ENCODE results near the gene SMYD3. TPM values are rescaled to one million over a fixed set of nuclear protein-coding genes. Genes with fewer than 3 reads are reported as not detected.

The SMYD3 gene
- total and polyA plus RNA-seq, 10 of the 15 experiments (the other 5 are each of a cell fraction or from before 2014, with no cell fraction given) = 18.3 to 54.0 (median 24.8) TPM

GRCh38 chr1:245788886-245789285 lies 718.2 kb downstream of the SMYD3 start:
- Histone ChIP-seq H3K4me1 (ENCODE audit: control insufficient read depth, insufficient read depth, low read length) (no peaks in the 10 kb centered on the region), H3K27me3 (replicated peaks in 1 of 2; ENCODE audit: control insufficient read depth in 2 of 2, insufficient read depth in 2 of 2, low read length in 1 of 2) (no peaks in the 10 kb centered on the region), H3K79me2 (ENCODE audit: control insufficient read depth, insufficient read depth, low read length) (no peaks in the 10 kb centered on the region), H3K27ac (ENCODE audit: control insufficient read depth, insufficient read depth) (no peak overlapping the region), H4K20me1 (ENCODE audit: control insufficient read depth, insufficient read depth) (no peaks in the 10 kb centered on the region), H3K9ac (ENCODE audit: control insufficient read depth, insufficient read depth, low read length) (no peak overlapping the region), H3K4me3 (no peak overlapping the region), H3K4me2 (ENCODE audit: control insufficient read depth, insufficient read depth) (no peak overlapping the region), H2AFZ (ENCODE audit: control insufficient read depth, low read depth, low read length) (no peak overlapping the region), H3K36me3 (ENCODE audit: control insufficient read depth in 2 of 2, insufficient read depth in 2 of 2, low read length in 1 of 2) (no peaks in the 10 kb centered on the region), H3K9me3 (replicated peaks; ENCODE audit: control insufficient read depth, insufficient read depth, low read length) (no peaks in the 10 kb centered on the region)
- FAIRE-seq (no peak), DNase-seq (ENCODE audit: low read depth, low spot score) (no peak), ATAC-seq (no peak)
- 90% methylated on average over 10 of the region's 10 CpGs for WGBS (ENCODE audit: insufficient coverage, insufficient replicate concordance, low lambda C conversion rate, missing lambda C conversion rate)
- TF ChIP-seq, protein P1, sequence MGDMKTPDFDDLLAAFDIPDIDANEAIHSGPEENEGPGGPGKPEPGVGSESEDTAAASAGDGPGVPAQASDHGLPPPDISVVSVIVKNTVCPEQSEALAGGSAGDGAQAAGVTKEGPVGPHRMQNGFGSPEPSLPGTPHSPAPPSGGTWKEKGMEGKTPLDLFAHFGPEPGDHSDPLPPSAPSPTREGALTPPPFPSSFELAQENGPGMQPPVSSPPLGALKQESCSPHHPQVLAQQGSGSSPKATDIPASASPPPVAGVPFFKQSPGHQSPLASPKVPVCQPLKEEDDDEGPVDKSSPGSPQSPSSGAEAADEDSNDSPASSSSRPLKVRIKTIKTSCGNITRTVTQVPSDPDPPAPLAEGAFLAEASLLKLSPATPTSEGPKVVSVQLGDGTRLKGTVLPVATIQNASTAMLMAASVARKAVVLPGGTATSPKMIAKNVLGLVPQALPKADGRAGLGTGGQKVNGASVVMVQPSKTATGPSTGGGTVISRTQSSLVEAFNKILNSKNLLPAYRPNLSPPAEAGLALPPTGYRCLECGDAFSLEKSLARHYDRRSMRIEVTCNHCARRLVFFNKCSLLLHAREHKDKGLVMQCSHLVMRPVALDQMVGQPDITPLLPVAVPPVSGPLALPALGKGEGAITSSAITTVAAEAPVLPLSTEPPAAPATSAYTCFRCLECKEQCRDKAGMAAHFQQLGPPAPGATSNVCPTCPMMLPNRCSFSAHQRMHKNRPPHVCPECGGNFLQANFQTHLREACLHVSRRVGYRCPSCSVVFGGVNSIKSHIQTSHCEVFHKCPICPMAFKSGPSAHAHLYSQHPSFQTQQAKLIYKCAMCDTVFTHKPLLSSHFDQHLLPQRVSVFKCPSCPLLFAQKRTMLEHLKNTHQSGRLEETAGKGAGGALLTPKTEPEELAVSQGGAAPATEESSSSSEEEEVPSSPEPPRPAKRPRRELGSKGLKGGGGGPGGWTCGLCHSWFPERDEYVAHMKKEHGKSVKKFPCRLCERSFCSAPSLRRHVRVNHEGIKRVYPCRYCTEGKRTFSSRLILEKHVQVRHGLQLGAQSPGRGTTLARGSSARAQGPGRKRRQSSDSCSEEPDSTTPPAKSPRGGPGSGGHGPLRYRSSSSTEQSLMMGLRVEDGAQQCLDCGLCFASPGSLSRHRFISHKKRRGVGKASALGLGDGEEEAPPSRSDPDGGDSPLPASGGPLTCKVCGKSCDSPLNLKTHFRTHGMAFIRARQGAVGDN (IDR thresholded peaks at IDR 0.05) = no peak
- TF ChIP-seq TCF3 (IDR thresholded peaks at IDR 0.05; ENCODE audit: borderline replicate concordance, insufficient read depth, low read depth, low read length) (no peak), SMARCA5 (IDR thresholded peaks at IDR 0.05) (no peak), ZZZ3 (IDR thresholded peaks at IDR 0.05; ENCODE audit: control insufficient read depth, insufficient read length, low read depth) (no peak), SIX5 (IDR thresholded peaks at IDR 0.05; ENCODE audit: low read depth, low read length, severe bottlenecking) (no peak), MLLT1 (IDR thresholded peaks at IDR 0.05) (no peak), NFYA (IDR thresholded peaks at IDR 0.05; ENCODE audit: borderline replicate concordance, low read depth, low read length) (no peak), SKIL (IDR thresholded peaks at IDR 0.05; ENCODE audit: low read depth, poor library complexity, severe bottlenecking) (no peak), PAX8 (IDR thresholded peaks at IDR 0.05) (no peak)
- ChIA-PET POLR2A (no interaction called here), RAD21 (ENCODE audit: unreplicated experiment) (no interaction called here), SMC1A (ENCODE audit: uncharacterized antibody, unreplicated experiment) (interaction anchor here (0.9 to 1.6 kb wide), 2 partner anchors 13 to 17 kb away, joined by 4 read pairs; no protein-coding TSS in a partner anchor), CTCF (interaction anchor here (2.9 kb wide), 1 partner anchor 11 kb away, joined by 23 read pairs; no protein-coding TSS in a partner anchor)
- in situ Hi-C loops (cut with MboI) (no loop called here), intact Hi-C loops (cut with micrococcal nuclease; ENCODE audit: unreplicated experiment) (no loop called here)
- BruUV-seq (replicated peaks) = no TSS peak
